Uterus (tissue), 4 donors: ENCODE data around the gene FAIM2. TPM values are rescaled to one million over a fixed set of nuclear protein-coding genes. Genes with fewer than 3 reads are reported as not detected.

Experiments
- DNase-seq, 2 donors: peaks; one replicate each; pipeline ENCODE4 v3.0.0-alpha.2; 2019 to 2020
- H3K27ac ChIP-seq, 2 donors: fragments of 200-600 bp; sonication (generic); 1 replicate in 1 of 2; 2 replicates in 1 of 2; pipeline ENCODE4 v1.5.1; 2016 to 2018
- H3K27me3 ChIP-seq, 2 donors: fragments of 200-600 bp; sonication (generic); one replicate each; pipeline ENCODE4 v1.5.1; 2018 to 2019; ENCODE audit warnings: control low read depth in 1 of 2
- H3K36me3 ChIP-seq, 2 donors: fragments of 200-600 bp; sonication (generic); one replicate each; pipeline ENCODE4 v1.5.1; 2019; ENCODE audit warnings: control low read depth in 1 of 2
- H3K4me1 ChIP-seq, 2 donors: fragments of 200-600 bp; sonication (generic); one replicate each; pipeline ENCODE4 v1.5.1; 2018 to 2019; ENCODE audit warnings: control low read depth in 1 of 2
- H3K4me3 ChIP-seq, 2 donors: fragments of 200-600 bp; sonication (generic); 1 replicate in 1 of 2; 2 replicates in 1 of 2; pipeline ENCODE4 v1.5.1; 2018 to 2019; ENCODE audit warnings: mild to moderate bottlenecking in 1 of 2
- H3K9me3 ChIP-seq, 2 donors: fragments of 200-600 bp; sonication (generic); one replicate each; pipeline ENCODE4 v1.5.1; 2019; ENCODE audit warnings: control low read depth in 1 of 2
- POLR2A ChIP-seq, 2 donors: fragments of 450-650 bp; IDR thresholded peaks; one replicate each; pipeline ENCODE4 v1.6.1; 2016; ENCODE audit warnings: antibody characterized with exemption in 2 of 2, mild to moderate bottlenecking in 1 of 2, moderate library complexity in 1 of 2
- intact Hi-C: fragments of 100-400 bp; cut with DNase I; formaldehyde crosslinking; loops from one replicate; pipeline ENCODE4 v1.15.1; 2023; ENCODE audit warnings: low total_unique reads
- total RNA-seq, 4 donors: library from RNA; depleted of rRNA in 3 of 4; stranded (reverse); fragments of >200 nt in 3 of 4; gene quantifications; one replicate each; pipeline versions ENCODE4 v1.1.0 to v1.2.4, GENCODE V29; 2014 to 2023
- TF ChIP-seq, protein P1 (sequence below), 4 experiments: fragments of 200-600 bp in 2 of 4; fragments of 450-650 bp in 2 of 4; sonication (generic) in 2 of 4; IDR thresholded peaks; one replicate each; pipeline ENCODE4 v1.5.1; 2016 to 2019; ENCODE audit warnings: antibody characterized with exemption in 4 of 4, mild to moderate bottlenecking in 2 of 4, moderate library complexity in 1 of 4
- donor health status: DM: yes; HTN: yes; CAD: no.

FAIM2 gene
- total RNA-seq, 4 donors from 2014 or later = 1.0 to 11.9 (median 5.5) TPM

DNA sequence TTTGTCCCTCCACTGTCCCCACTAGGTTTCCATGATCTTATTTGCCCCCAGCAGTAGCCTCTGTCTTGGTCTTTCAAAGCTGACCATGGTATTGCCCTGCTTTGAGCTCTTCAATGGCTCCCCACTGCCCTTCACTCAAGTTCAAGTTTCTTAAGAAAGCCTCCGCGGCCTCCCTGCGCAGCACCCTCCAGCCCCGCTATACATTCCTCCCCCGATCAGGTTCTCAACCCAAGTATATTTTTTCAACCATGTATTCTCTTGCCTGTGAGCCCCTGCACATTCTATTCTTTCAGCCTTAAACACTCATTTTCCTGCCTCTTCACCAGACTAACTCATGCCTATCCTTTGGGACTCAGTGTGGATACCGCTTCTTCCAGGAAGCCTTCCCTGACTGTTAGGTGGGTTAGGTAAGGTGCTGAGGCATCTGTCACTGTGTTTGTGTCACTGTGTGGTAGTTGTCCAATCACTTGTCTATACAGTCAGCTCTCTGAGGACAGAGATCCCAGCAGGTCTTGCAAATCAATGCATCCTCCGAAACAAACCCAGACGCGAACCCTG, 4.3 kb downstream of the FAIM2 start:
- intact Hi-C loops = no loop called here
- Histone ChIP-seq H3K4me3 (no peak overlapping the region), H3K27me3 (no peaks in the 10 kb centered on the region), H3K4me1 (no peaks in the 10 kb centered on the region), H3K27ac (no peak overlapping the region), H3K9me3 (no peaks in the 10 kb centered on the region), H3K36me3 (no peaks in the 10 kb centered on the region)
- DNase-seq = no peak
- no peak for TF ChIP-seq POLR2A (IDR thresholded peaks at IDR 0.05)
- TF ChIP-seq, protein P1, sequence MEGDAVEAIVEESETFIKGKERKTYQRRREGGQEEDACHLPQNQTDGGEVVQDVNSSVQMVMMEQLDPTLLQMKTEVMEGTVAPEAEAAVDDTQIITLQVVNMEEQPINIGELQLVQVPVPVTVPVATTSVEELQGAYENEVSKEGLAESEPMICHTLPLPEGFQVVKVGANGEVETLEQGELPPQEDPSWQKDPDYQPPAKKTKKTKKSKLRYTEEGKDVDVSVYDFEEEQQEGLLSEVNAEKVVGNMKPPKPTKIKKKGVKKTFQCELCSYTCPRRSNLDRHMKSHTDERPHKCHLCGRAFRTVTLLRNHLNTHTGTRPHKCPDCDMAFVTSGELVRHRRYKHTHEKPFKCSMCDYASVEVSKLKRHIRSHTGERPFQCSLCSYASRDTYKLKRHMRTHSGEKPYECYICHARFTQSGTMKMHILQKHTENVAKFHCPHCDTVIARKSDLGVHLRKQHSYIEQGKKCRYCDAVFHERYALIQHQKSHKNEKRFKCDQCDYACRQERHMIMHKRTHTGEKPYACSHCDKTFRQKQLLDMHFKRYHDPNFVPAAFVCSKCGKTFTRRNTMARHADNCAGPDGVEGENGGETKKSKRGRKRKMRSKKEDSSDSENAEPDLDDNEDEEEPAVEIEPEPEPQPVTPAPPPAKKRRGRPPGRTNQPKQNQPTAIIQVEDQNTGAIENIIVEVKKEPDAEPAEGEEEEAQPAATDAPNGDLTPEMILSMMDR (IDR thresholded peaks at IDR 0.05) = no peak

DNA sequence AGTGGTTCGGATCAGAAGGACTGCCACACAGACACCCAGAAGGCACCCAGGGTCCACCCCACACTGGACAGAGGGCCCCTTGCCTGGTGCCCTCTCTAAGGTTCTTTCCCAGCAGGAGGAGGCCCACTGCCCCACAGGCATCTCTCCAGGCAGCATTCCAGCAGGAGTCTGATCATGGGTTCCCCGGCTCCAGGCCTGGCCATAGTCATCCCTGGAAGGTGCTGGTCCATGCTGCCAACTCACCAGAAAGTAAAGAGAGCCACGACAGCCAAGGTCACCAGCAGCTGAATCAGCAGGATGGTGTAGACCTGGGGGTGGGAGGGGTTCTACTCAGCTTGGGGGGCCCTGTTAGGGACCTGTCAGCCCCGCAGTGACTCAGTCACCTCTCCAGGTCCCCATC, 6.4 kb downstream of the FAIM2 start:
- H3K27me3 ChIP-seq = no peaks in the 10 kb centered on the region
- H3K27ac ChIP-seq = no peak overlapping the region
- no peak for DNase-seq
- H3K36me3 ChIP-seq = no peaks in the 10 kb centered on the region
- no peaks in the 10 kb centered on the region for H3K4me1 ChIP-seq
- intact Hi-C loops = no loop called here
- H3K4me3 ChIP-seq = no peak overlapping the region
- TF ChIP-seq, protein P1 (IDR thresholded peaks at IDR 0.05) = no peak
- no peak for TF ChIP-seq POLR2A (IDR thresholded peaks at IDR 0.05)
- no peaks in the 10 kb centered on the region for H3K9me3 ChIP-seq

DNA sequence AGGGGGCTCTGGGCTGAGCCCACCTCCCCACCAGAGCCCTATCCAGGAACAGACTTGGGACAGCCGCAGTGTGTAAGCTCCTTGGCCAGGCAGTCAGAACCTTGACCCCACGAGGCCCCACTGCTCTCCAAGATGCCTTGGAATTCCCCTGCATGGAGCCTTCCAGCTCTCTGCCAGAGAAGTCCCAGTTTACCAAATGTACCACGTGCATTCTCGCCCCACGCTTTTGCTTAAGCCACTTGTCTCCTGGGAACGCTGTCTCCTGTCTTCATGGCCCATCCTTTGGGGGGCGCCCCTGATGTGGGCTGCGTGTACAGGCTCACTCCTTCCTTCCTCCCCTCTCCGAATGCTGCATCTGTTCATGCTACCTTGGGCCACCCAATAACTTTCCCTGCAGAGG, 7.9 kb downstream of the FAIM2 start:
- DNase-seq = no peak

DNA sequence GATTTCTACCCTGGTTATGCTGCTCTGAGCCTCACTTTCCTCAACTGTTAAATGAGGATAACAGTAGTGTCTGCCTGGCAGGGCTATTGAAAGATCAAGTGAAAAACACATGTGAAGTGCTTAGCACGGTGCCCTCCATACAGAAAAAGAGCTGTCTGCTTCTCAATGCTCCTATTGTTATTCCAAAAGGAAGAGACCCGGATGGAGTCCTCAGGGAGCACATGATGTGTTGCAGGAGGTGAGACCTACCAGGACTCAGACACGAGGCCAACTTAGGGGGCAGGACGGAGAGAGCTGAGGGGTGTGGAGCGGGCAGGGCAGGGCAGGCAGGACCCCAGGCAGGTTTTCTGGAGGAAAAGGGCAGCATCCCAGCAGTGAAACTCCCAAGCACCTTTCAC, 8.9 kb downstream of the FAIM2 start:
- Histone ChIP-seq H3K4me1 (no peaks in the 10 kb centered on the region), H3K4me3 (no peak overlapping the region), H3K27me3 (no peaks in the 10 kb centered on the region), H3K9me3 (no peaks in the 10 kb centered on the region), H3K27ac (no peak overlapping the region), H3K36me3 (no peaks in the 10 kb centered on the region)
- intact Hi-C loops = no loop called here
- no peak for TF ChIP-seq POLR2A (IDR thresholded peaks at IDR 0.05)
- TF ChIP-seq, protein P1 (IDR thresholded peaks at IDR 0.05) = no peak
- DNase-seq = no peak

More for the DNA sequence above, 7.9 kb downstream of the FAIM2 start:
- Histone ChIP-seq H3K27me3 (no peaks in the 10 kb centered on the region), H3K4me1 (no peaks in the 10 kb centered on the region), H3K27ac (no peak overlapping the region), H3K4me3 (no peak overlapping the region), H3K36me3 (no peaks in the 10 kb centered on the region), H3K9me3 (no peaks in the 10 kb centered on the region)
- TF ChIP-seq, protein P1 (IDR thresholded peaks at IDR 0.05) = no peak
- TF ChIP-seq POLR2A (IDR thresholded peaks at IDR 0.05) = no peak
- intact Hi-C loops = no loop called here

DNA sequence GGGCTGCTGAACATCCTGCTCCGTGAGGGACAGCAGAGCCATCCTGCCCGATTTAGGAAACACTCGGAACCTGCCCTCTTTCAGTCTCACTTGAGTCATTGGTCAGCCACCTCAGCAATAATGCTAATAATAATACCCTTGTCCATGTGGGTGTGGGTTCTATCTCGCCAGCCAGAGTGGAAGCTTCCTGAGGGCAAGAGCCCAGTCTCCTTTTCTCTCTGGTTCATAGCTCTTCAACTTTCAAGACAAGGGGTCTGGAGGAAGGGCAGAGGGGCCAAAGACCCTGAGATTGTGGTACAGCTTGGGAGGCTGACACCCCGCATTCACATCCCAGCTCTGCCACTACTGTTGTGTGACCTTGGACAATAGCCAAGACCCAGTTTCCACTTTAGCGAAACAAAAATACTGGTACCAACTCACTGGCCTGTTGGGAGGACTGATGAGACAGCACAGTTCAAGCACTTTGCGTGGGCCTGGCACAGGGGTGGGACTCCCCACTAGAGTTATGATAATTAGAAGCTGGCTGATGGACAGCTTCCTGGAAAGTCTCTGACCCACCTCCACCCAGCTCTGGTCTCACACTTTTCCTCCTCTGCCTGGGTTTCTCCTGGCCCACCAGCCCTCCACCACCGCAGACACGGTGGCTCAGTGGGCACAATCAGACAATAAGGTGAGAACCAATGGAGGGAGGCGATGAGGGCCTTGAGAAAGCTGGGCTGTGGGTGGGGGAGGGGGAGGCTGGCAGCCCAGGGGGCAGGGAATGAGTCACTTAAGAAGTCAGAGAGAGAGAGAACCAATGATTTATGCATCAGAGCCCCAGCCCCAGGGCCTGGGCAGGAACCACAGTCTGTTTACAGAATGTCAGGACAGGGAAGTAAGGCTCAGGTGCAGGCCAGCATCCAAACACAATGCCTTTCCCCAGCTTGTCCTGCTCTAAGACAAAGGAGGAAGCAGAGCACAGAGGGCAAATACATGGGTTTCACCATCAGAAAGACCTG, 9.6 kb downstream of the FAIM2 start:
- Histone ChIP-seq H3K9me3 (no peaks in the 10 kb centered on the region), H3K36me3 (no peaks in the 10 kb centered on the region), H3K27ac (no peak overlapping the region), H3K4me3 (no peak overlapping the region), H3K4me1 (no peaks in the 10 kb centered on the region), H3K27me3 (no peaks in the 10 kb centered on the region)
- DNase-seq = no peak
- intact Hi-C loops = no loop called here
- TF ChIP-seq POLR2A (IDR thresholded peaks at IDR 0.05) = no peak
- TF ChIP-seq, protein P1 (IDR thresholded peaks at IDR 0.05) = no peak
